Choroid plexus epithelial cell (primary cell): ENCODE measurements around the gene CLSTN2.
A peak's percentile ranks its signal among the peaks of the same experiment; 100 is the strongest.

Experiments
- DNase-seq: peaks from one replicate; pipeline ENCODE4 v3.0.0-alpha.2; 2010; ENCODE audit warnings: low read depth
- H3K4me3 ChIP-seq: 2 replicates; pipeline ENCODE4 v1.5.1; 2011; ENCODE audit warnings: low read depth, mild to moderate bottlenecking, control low read depth, low read length, moderate library complexity
- CTCF ChIP-seq: conservative IDR thresholded peaks from 2 replicates; pipeline ENCODE4 v1.5.1; 2011; ENCODE audit warnings: low read depth, mild to moderate bottlenecking, control low read depth, inconsistent platforms, low read length, moderate library complexity

CLSTN2 gene

GRCh38 chr3:140160553-140160952 is 225.6 kb downstream of the CLSTN2 start:
- no peak for DNase-seq
- H3K4me3 ChIP-seq: no peak overlapping the region
- peak; percentile 14 for TF ChIP-seq CTCF

GRCh38 chr3:140162551-140162950 is 227.6 kb downstream of the CLSTN2 start:
- no peak for TF ChIP-seq CTCF
- no peak overlapping the region for H3K4me3 ChIP-seq
- no peak for DNase-seq

- no peak for DNase-seq
- no peak overlapping the region for H3K4me3 ChIP-seq
- no peak for TF ChIP-seq CTCF
These were observed 228.3 kb downstream of the CLSTN2 start for GRCh38 chr3:140163159-140163763.

GRCh38 chr3:140164156-140164555 is 229.2 kb downstream of the CLSTN2 start:
- TF ChIP-seq CTCF: no peak
- no peak for DNase-seq
- no peak overlapping the region for H3K4me3 ChIP-seq

GRCh38 chr3:140164922-140165590 is 230.1 kb downstream of the CLSTN2 start:
- DNase-seq: no peak
- no peak for TF ChIP-seq CTCF
- no peak overlapping the region for H3K4me3 ChIP-seq

GRCh38 chr3:140165781-140166180 is 230.8 kb downstream of the CLSTN2 start:
- H3K4me3 ChIP-seq: no peak overlapping the region
- TF ChIP-seq CTCF: no peak
- no peak for DNase-seq
